GM06990 (cell line): ENCODE data around the gene KCNK16.

Experiments
- DNase-seq: peaks from one replicate; pipeline ENCODE4 v3.0.0-alpha.2; 2011; ENCODE audit not compliant: insufficient read length; ENCODE audit errors: extremely low read depth
- H3K27me3 ChIP-seq: replicated peaks from 2 replicates; pipeline ENCODE4 v1.6.0; 2011; ENCODE audit warnings: low read length; ENCODE audit not compliant: control insufficient read depth, insufficient read depth
- H3K36me3 ChIP-seq: 2 replicates; pipeline ENCODE4 v1.5.1; 2011; ENCODE audit warnings: low read length; ENCODE audit not compliant: control insufficient read depth, insufficient read depth
- H3K4me3 ChIP-seq: replicated peaks from 2 replicates; pipeline ENCODE4 v1.5.1; 2011; ENCODE audit warnings: low read depth, mild to moderate bottlenecking, control low read depth, low read length
- CTCF ChIP-seq: IDR thresholded peaks from 2 replicates; pipeline ENCODE4 v1.5.1; 2011; ENCODE audit warnings: low read length, control low read depth, mild to moderate bottlenecking, inconsistent platforms; ENCODE audit not compliant: insufficient read depth, poor library complexity, severe bottlenecking

The KCNK16 gene

GRCh38 chr6:39300739-39301138 lies 21.8 kb downstream of the KCNK16 start:
- no peak for TF ChIP-seq CTCF
- Histone ChIP-seq H3K27me3 (no peaks in the 10 kb centered on the region; the same call in 1 of the 2 replicates), H3K36me3 (no peaks in the 10 kb centered on the region), H3K4me3 (no peak overlapping the region)
- DNase-seq: no peak

DNA sequence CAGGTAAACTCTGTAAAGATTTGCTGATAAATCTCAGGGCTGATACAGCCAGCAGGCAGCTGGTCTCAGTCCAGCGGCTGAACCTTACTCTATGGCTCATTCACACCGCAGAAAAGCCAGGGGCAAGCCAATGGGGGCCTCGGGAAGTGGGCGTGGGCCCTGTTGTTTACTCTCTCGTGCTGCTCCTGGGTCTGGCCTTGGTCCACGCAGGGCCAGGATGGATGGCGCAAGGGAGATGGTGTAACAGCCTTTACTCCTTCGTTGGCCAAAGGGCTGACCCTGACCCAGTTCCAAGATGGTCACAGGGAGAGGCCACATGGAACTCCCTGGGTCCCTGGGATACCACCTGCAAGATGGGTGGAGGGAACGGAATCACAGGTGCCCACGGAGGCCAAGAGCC lies 24.4 kb downstream of the KCNK16 start:
- Histone ChIP-seq H3K27me3 (no peaks in the 10 kb centered on the region; the same call in 1 of the 2 replicates), H3K4me3 (no peak overlapping the region), H3K36me3 (no peaks in the 10 kb centered on the region)
- DNase-seq: no peak
- no peak for TF ChIP-seq CTCF

DNA sequence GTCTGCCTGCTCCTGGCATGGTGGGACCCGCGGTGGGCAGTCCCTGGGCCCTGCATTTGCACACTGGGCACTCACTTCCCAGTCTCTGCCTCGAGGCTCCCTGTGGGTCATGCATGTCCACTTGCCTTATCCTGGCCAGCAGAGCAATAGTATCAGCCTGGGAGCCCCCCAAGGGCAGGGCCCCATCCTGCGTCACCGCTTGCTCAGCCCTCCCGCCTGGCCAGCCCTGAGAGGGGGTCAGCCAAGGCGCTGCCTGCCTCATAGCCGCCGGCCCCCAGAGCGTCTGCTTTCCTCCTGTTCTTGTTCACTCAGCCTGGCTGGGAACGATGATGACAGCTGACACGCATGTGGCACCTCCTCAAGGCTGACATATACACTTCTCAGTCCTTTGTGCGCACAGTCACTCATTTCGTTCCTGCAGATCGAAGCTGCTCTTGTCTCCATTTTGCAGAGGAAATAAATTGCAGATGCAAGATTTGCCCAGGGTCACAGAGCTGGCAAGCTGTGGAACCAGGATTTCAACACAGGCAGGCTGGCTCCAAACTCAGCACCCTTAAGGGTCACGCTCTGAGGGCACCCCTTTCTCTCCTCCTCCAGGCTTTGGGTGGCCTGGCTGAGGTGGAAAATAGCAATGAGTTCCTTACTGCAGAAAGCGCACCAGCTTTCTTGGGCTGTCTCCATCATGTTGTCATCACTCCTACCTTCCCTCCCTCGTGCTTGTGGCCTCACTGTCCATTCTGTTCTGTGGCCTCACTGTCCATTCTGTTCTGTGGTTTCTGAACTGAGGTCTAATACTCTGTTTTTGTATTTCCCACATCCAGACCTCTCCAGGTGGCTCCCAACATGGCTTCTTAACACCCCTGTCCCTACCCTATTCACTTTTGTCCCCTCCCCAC lies 25.5 kb downstream of the KCNK16 start:
- no peak for DNase-seq
- Histone ChIP-seq H3K27me3 (no peaks in the 10 kb centered on the region; the same call in 1 of the 2 replicates), H3K4me3 (no peak overlapping the region), H3K36me3 (no peaks in the 10 kb centered on the region)
- TF ChIP-seq CTCF: no peak

DNA sequence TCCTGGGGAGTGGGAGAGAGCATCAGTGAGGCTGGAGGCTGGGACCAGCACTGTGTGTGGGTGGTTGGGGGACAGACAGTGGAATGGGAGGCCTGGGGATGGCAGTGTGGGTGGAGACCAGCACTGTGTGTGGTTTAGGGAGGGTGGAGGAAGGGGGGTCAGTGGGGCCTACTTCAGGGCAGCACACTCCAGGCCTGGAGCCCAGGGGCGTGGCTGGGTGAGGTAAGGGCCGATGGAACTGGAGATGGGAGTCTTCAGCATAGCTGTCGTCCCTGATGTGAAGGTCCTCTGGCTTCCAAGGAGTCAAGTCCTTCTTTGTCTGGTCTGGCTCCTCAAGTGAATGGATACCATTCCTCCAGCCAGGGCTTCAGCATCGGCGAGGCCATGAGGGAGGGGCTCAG lies 26.9 kb downstream of the KCNK16 start:
- H3K27me3 ChIP-seq: no peaks in the 10 kb centered on the region; the same call in none of the 2 replicates

GRCh38 chr6:39294899-39295298 lies 27.6 kb downstream of the KCNK16 start:
- no peak overlapping the region for H3K4me3 ChIP-seq

More for the DNA sequence above, 26.9 kb downstream of the KCNK16 start:
- DNase-seq: no peak
- Histone ChIP-seq H3K36me3 (no peaks in the 10 kb centered on the region), H3K4me3 (no peak overlapping the region)
- TF ChIP-seq CTCF: no peak

More at GRCh38 chr6:39294899-39295298, 27.6 kb downstream of the KCNK16 start:
- H3K27me3 ChIP-seq: no peaks in the 10 kb centered on the region; the same call in none of the 2 replicates
- no peak for TF ChIP-seq CTCF
- DNase-seq: no peak
- H3K36me3 ChIP-seq: no peaks in the 10 kb centered on the region
